Stimulated activated CD4-positive, alpha-beta T cell treated with anti-CD3 and anti-CD28 coated beads, Interleukin-12 subunit alpha, Interleukin-12 subunit beta, amount 100 ng/mL, for 24 hours (primary cell): ENCODE measurements around the gene ABCG4.
A peak's percentile ranks its signal among the peaks of the same experiment; 100 is the strongest.
"Not testable (repeated sequence)": the region's sequence is repeated elsewhere in the genome, so short reads cannot be mapped to it uniquely, and the experiment has no call there.

Source experiments
- DNase-seq, 2 experiments: peaks; one replicate each; pipeline ENCODE4 v3.0.0-alpha.2; 2020; ENCODE audit warnings: low read depth in 2 of 2

The ABCG4 gene

DNA sequence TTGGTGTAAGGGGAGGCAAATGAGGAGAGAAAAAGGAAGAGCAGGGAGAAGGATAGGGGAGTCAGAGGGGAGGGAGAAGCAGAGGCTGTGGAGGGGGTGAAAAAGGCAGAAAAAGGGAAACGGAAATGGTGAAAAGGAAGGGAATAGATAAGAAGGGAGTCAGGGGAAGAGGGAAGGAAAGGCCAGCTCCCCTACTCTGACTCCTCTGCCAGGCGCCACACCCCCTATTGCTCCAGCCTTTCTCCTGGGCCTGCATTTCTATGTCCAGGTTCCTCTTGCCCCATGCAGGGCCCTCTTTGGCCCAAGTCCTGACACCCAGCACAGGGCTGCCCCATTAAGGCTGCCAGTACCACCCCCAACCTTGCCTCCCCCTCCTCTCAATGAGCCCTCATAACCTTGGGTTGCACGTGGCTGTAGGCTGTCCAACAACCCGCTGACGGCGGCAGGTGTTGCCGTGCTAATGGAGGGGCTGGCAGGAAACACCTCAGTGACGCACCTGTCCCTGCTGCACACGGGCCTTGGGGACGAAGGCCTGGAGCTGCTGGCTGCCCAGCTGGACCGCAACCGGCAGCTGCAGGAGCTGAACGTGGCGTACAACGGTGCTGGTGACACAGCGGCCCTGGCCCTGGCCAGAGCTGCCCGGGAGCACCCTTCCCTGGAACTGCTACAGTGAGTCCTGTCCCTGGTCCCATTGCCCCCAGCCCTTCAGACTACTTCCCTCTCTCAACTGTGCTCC, 33.0 kb downstream of the ABCG4 start:
- DNase-seq, result no peak

DNA sequence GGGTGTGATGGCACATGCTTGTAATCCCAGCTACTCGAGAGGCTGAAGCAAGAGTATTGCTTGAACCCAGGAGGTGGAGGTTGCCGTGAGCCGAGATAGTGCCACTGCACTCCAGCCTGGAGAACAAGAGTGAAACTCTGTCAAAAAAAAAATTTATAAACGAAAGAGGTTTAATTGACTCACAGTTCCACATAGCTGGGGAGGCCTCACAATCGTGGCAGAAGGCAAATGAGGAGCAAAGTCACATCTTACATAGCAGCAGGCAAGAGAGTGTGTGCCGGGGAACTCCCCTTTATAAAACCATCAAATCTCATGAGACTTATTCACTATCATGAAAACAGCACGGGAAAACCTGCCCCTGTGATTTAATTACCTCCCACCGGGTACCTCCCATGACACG, 35.5 kb downstream of the ABCG4 start:
- DNase-seq, result not testable (repeated sequence)

DNA sequence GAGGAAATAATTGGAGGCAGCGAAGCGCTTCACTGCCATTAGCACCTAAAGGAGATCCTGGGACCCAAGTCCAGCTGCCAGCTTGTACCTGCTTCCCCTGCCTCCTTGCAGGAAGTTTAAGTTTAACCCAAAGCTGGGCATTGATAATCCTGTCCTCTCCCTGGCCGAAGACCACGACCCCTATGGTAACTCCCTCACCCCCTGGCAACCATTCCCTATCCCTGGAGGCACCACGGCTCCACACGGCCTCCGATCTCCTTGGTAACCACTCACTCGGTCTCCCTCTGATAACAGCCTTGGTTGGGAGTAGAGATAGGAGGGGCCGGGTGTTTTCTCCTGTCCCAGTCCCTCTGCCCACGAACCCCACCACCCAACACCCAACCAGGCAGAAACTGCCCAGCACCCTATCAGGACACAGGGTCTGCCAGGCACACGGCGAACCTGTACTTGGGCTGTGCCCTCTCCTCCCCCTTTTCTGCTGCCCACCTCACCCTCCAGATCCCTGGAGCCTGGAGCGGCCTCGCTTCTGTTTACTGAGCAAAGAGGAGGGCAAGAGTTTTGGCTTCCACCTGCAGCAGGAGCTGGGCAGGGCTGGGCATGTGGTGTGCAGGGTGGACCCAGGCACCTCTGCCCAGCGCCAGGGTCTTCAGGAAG, 37.3 kb downstream of the ABCG4 start:
- DNase-seq, result no peak

DNA sequence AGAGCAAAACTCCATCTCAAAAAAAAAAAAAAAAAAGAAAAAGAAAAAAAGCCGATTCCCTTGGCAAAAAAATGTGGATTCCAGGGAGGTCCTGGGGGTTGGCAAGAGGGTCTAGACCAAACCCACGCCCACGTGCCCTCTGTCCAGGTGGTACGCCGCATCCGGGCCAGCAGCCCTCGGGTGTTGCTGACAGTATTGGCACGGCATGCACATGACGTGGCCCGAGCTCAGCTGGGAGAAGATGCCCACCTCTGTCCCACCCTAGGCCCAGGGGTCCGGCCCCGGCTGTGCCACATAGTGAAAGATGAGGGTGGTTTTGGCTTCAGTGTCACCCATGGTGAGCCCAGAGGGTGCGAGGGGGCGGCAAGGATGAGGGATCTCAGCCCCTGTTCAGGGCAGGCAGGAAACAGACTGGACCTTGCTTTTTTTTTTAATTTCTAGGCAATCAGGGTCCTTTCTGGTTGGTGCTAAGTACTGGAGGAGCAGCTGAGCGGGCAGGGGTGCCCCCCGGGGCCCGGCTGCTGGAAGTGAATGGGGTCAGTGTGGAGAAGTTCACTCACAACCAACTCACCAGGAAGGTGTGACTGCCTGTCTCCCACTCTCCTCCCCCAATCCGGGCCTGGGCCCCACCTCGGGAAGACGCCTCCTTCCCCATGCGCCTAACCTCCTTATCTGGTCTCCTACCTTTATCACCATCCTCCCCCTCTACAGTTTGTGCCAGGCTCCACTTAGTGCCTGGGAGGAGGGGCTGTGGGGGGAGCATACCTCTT, 38.5 kb downstream of the ABCG4 start:
- DNase-seq, result no peak

DNA sequence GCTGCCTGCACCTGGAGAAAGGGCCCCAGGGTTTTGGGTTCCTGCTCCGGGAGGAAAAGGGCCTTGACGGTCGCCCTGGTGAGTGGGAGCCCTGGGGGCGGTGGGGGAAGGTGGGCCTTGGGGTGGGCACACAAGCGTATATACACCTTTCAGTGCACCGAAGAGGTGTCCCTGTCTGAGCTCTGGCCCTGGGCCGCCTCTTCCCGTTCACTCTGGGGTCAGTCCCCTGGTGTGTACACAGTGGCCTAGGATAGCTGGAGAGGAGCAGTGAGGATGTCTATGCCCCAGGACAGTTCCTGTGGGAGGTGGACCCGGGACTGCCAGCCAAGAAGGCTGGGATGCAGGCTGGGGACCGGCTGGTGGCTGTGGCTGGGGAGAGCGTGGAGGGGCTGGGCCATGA, 39.2 kb downstream of the ABCG4 start:
- DNase-seq, result no peak

DNA sequence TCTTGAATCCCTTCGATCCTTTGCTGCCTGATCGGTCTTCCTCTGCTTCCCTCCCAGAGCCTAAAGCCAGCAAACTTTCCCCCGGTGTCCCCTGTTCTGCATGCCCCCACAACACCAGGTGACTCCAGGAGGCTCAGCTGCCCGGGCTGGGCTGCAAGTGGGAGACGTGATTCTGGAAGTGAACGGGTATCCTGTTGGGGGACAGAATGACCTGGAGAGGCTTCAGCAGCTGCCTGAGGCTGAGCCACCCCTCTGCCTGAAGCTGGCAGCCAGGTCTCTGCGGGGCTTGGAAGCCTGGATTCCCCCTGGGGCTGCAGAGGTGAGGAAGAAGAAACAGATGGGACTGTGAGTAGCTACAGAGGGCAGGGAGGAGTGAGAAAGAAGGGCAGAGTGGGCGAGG, 40.0 kb downstream of the ABCG4 start:
- no peak for DNase-seq

DNA sequence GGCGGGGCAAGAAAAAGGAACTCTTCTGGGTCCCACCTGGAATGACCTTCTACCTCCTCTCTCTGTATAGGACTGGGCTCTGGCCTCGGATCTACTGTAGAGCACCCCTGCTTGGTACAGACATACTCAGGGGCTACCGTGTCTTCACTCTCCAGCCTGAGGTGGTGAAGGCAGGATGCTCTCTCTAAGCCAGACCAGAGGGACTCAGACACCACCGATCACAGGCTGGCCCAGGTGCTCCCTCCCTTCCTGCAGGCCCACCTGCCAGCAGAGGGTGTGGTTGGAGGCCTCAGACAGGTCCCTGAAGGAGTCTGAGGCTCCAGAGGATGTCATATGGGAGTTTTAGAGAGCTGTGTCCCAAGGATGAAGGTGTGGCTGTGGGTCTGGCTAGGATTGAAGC, 40.5 kb downstream of the ABCG4 start:
- DNase-seq, result no peak

DNA sequence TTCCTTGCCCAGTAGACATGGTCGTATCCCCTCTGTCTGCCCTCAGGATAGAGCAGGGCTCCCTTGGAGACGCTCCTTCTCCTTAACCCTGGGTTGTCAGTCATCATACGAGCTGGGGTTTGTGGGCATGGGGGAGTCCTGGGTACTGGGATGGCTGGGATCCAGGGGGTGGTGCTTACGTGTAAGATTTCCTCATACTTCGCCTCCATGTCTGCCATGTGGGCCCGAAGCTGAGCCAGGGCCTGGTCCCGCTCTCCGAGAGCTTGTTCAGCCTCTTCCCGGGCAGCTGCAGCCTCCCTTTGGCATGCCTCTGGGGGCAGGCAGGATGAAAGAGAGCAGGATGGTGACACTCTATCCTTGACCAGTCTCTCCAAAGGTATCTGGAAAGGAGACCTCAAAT, 41.7 kb downstream of the ABCG4 start:
- DNase-seq, result no peak

DNA sequence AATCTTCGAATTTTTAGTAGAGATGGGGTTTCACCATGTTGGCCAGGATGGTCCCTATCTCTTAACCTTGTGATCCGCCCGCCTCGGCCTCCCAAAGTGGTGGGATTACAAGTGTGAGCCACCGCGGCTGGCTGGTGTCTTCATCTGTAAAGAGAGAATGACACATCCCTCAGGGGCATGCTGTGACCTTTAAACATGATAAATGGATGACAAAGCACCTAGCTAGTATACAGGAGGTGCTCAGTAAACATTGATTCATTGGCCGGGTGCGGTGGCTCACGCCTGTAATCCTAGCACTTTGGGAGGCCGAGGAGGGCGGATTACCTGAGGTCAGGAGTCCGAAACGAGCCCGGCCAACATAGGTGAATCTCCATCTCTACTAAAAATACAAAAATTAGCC, 42.4 kb downstream of the ABCG4 start:
- not testable (repeated sequence) for DNase-seq

DNA sequence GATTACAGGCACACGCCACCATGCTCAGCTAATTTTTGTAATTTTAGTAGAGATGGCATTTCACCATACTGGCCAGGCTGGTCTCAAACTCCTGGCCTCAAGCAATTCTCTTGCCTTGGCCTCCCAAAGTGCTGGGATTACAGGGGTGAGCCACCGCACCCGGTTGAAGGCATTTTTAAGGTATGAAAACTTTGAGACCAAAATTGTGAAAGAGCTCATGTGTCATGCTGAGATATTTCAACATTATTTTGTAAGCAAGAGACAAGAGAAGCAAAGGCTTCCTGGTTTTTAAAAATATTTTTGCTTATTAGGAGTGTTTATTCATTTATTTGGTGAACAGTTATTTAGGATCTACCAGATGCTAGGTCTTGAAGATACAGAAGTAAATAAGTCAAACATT, 43.3 kb downstream of the ABCG4 start:
- no peak for DNase-seq

DNA sequence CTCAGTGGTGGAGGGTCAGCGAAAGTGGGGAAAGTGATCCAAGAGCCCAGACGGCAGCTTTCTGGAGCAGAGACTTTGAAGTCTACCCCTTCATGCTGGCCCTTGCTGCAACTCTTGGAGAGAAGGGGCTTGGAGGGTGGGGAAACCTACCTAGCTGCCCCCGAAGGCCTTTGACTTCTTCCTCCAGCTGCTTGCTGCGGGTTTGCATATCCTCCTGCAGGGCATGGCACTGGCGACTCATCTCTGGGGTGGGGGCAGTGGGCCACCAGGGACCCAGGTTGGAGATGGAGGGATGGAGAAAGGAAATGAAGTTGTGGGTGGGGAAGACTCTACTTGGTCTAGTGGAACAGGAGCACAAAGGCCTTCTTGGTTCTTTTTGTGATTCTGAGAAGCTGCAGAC, 44.1 kb downstream of the ABCG4 start:
- DNase-seq, result no peak

DNA sequence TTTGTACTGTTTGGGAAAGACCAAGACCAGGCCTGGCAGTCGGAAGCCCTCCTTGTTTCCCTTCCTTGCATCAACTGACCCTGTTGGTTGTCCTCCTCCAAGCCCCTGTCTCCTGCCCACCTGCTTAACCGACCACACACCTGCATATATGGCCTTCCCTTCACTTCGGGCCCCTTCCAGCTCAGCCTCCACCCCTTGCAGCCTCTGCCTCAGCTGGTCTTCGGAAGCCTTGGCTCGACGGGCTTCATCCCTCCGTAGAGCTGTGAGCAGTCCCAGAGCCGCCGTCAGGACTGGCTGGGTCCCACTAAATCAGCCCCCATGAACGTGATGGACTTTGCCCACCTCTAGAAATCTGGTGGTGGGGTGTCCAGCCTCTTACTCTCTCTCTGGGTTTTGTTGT, 44.8 kb downstream of the ABCG4 start:
- DNase-seq, result no peak

DNA sequence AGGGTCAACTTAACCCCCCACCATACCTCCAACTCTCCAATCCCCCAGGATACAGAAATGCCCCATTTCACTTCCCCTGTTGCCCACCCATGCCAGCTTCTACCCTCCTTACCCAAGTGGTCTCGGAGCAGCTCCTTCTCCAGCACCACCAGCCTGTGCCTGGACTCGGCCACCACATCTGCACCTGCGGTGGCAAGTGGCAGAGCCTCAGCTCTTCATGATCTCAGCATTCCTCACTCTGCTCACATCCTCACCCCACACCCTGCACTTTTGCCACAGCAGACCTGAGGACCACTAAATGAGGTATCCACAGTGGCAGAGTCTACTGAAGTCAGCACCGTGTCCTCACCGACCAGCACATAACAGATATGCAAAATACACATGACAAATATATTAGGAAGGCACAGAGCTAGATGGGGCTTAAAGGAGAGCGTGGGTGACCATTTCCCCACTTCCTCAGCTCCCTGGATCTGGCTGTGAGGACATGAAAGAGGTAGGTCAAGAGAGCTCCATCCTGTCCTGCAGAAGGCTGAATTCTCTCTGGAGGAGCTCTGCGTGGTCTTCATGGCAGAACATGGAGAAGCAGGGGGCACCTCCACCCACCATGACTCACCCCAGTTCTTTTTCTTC, 46.1 kb downstream of the ABCG4 start:
- no peak for DNase-seq

DNA sequence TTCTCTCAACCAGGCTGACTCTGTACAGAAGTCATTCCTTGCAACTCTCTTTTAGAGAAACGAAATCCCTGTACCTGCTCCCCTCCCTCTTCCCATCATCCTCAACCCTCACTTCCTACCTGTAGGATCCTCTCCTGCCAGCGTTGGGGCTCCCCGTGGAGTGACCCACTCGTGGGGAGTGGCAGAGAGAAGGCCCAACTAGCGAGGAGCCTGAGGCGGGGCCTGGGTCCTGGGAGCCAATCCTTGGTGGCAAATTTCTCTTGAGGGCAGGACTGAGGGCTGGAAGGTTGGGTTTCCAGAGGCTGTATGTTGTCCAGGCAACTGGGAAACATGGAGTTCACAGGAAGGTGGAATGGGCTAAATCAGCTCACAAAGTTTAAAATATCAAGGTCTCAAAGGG, 46.8 kb downstream of the ABCG4 start:
- DNase-seq, result no peak

DNA sequence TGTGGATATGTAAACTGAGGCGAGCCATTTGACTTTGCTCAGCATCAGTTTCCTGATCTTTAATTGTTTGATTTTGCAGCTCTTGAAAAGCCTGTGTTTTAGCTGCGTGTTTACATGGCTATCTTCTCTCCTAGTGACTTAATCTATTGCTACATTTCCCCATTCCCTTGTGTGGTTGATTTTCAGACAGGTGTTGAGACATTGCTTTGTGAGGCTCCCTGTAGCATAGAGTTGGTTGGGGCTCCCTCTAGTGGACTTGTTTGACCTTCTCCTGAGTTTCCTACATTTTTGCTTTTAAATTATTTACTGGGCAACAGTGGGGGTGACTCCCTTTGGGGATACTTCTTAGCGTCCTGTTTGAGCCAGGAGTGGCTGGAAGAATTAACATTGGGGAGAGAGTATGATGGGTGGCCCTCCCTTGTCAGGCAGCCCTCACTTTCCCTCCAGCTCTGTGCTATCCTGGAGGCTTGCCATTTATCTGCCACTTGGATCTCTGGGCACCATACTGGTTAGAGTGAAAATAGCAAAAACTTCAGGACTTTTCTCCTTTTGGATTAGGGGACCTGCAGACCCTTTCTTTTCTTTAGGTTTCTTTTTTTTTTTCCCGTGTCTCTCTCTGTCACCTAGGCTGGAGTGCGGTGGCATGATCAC, 48.1 kb downstream of the ABCG4 start:
- DNase-seq, result peak in 1 of 2 experiments; percentile 53

DNA sequence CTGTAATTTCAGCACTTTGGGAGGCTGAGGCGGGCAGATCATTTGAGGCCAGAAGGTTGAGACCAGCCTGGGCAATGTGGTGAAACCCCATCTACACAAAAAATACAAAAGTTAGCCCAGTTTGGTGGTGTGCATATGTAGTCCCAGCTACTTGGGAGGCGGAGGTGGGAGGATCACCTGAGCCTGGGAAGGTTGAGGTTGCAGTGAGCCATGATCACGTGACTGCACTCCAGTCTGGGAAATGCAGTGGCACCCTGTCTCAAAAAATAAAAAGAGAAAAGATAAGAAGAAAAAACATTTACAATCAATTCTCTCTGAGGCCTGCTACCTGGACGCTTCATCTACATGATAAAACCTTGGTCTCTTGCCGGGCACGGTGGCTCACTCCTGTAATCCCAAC, 50.1 kb downstream of the ABCG4 start:
- DNase-seq, result no peak

DNA sequence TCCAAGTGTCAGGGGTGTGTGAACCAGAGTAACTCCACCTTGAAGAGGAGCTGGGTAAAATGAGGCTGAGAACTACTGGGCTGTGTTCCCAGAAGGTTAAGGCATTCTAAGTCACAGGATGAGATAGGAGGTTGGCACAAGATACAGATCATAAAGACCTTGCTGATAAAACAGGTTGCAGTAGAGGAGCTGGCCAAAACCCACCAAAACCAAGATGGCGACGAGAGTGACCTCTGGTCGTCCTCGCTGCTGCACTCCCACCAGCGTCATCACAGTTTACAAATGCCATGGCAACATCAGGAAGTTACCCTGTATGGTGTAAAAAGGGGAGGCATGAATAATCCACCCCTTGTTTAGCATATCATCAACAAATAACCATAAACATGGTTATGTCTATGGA, 52.4 kb downstream of the ABCG4 start:
- DNase-seq, result not testable (repeated sequence)

DNA sequence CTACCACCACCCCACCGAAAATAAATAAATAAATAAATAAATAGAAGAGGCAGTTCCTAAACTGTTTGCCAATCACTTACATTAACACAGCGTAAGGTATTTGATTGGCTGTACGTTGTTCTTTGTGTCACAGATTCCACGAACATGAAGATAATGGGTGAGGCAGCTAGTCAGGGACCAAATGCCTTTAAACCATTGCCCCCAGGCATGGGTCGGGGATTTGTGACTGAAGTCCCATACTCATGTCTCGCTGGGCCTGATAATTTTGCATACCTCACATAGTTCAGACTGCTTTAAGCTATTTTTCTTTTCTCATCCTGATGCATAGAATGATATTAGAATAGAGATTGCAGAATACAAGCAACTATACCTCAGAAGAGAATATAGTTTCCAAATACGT, 53.7 kb downstream of the ABCG4 start:
- no peak for DNase-seq

DNA sequence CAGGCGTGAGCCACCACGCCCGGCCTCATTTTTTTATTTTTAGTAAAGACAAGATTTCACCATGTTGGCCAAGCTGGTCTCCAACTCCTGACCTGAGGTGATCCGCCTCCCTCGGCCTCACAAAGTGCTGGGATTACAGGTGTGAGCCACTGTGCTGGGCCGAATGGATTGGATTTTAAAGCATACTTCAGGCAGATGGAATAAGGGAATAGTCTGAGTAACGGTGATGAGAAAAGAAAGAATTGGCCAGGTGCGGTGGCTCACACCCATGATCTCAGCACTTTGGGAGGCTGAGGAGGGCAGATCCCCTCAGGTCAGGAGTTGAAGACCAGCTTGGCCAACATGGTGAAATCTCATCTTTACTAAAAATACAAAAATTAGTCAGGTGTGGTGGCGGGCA, 55.2 kb downstream of the ABCG4 start:
- DNase-seq, result no peak

DNA sequence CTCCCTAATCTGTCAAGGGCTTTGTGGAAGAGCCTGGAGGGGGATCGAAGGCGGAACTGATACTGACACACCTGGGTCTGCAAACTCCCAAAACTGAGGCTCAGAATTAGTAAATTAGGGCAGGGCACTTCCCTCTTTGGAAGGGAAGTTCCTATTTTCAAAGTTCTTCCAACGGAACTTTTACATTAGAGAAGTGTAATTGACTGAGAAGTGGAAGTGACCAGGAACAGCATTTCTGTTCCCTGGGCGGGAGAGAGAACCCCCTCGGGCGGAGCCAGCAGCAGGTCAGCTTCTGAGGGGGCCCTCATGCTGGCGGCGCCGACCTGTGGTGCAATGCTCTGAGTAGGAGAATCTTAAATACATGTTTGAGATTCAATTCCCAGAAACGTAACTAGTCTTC, 56.2 kb downstream of the ABCG4 start:
- no peak for DNase-seq

DNA sequence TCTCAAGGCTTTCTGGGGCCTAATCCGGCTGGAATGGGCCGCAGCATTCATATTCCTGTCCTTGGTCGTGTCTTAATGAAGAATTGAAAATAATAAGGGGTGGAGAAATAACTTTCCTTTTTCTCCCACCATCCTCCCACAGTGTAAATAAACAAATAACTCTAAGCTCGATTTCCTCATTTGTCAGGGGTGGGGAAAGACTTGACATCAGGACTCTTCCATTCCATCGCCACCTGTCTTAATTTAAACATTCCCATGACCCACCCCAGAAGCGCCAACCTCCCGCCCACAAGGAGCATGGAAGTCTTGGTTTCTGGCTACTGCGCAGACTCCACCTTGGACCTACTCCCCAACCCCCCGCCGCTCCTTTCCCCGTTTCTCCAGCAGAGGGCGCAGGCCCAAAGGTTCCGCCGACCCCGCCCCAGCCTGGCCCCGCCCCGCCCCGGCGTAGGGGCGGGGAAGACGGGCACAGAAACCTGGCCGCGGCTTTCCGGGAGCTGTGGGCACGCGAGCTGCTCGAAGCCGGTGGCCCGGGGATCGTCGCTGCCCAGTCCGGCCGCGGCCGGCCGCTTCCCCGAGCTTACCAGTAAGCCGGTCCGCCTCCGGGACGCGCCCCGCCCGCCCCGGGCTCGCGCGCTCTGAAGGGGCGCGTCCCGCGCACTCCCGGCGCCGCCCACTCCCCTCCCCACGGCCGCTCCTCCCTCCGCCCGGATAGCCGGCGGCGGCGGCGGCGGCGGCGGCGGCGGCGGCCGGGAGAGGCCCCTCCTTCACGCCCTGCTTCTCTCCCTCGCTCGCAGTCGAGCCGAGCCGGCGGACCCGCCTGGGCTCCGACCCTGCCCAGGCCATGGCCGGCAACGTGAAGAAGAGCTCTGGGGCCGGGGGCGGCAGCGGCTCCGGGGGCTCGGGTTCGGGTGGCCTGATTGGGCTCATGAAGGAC, 57.0 kb downstream of the ABCG4 start, which contains the start of gene CBL:
Gene CBL, plus strand, starts transcription at position 766 of the 937 bp plus-strand sequence. Its CDS starts 79 bp downstream, at position 845.
- DNase-seq, result peak; percentile 94 to 98
